T1000 (cell line): ENCODE measurements around the gene TXNDC5.

ENCODE experiments used
- DNase-seq: peaks from one replicate; lab custom pipeline; 2025; ENCODE audit warnings: mixed read lengths; lab: John Stamatoyannopoulos, UW

TXNDC5 gene

GRCh38 chr6:7910654-7911344, at the start of gene TXNDC5:
TXNDC5 (minus strand) TSS chr6:7910788; CDS start chr6:7910776, 12 bp downstream.
- peak; percentile 46 for DNase-seq

DNA sequence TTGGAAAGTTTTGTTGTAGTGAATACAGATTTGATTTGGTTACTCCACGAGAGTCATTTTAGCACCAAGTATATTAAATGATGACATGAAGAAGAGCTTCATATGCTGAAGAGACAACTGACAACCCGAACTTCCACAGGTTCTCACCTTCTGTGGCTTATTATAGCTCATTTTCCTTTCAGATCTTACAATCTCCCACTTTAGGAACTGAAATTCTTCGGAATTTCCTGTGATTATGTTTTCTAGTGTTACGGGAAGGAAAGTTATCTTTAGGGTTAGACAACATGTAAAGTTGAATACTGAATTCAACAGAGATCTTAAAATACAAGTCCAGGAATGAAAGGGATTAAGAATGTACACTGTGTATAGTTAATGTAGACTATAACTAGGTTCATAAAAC, 49.6 kb upstream of the TXNDC5 start:
- no peak for DNase-seq

DNA sequence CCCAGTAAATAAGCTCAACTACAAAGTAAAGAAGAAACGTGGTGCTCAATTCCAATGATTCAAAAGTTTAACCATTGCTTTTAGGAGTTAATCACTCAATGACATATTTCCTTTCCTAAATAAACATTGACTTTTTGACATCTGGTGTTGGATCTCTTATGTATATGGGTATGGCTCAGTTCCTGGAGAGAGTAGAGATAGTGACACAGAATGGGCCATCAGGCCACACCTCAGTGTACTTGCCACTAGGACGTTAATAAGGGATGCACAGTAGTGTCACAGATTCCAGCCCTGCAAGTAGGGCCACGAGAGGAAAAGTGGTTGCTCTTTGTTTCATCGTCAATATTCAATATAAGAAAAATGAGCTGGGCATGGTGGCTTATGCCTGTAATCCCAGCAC, 48.9 kb upstream of the TXNDC5 start:
- no peak for DNase-seq

- DNase-seq, result no peak
Measured at GRCh38 chr6:7958464-7958863, 47.9 kb upstream of the TXNDC5 start.

DNA sequence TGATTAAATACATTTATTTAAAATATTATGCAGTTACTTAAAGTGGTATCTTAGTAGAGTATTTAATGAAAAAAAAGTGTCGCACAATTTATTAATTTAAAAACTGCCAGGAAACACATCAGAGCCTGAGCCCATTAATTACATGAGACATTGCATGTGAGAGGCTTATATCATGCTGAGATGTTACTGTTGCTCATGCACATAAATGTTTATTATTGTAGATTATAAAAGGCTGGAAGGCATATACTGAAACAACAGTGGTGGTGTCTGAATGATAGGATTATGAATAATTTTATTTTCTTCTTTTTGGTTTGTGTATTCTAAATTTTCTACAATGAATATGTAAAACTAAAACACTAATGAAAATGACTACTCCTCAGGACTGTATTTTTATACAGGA, 45.7 kb upstream of the TXNDC5 start:
- no peak for DNase-seq

DNA sequence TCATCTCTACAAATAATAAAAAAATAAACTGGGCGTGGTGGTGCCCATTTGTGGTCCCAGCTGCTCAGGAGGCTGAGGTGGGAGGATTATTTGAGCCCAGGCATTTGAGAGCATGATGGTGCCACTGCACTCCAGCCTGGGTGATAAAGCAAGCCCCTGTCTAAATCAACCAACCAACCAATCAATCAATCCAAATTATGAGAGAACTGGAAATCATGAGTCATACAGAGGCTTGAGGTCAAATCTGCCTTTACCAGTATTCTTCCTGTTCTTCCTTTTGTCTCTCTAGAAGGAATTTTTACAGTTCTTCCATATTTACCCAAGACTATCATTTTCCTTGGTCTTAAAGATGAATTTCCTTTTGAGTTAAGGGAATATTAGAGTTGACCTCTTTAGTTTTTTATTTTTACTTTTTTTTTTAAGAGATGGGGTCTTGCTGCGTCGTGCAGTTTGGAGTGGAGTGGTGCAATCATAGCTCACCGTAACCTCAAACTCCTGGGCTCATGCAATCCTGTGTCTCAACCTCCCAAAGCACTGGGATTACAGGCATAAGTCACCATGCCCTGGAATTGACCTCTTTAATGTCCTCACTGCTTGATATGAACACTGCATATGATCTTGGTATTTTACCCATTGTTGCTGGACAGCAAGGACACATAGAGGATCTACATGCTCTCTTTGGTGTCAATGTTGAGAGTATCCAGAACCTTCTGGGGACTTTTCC, 44.1 kb upstream of the TXNDC5 start:
- no peak for DNase-seq

DNA sequence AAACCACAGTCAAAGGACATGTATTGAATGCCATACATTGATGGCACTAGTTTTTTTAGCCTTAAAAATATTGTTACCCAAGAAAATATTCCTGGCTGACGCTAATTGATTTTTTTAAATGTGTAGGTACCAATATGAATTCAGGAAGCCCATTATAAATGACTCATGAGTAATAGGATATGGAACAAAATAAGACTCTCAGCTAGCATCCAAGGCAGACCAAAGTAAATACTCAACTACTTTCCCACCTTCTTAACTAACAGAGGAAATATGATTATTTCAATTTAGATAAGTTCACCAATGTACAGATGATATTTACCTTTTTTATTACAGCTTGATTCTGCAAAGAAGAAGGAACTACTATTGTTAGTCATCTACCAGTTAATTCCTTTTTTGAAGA, 43.2 kb upstream of the TXNDC5 start:
- no peak for DNase-seq

DNA sequence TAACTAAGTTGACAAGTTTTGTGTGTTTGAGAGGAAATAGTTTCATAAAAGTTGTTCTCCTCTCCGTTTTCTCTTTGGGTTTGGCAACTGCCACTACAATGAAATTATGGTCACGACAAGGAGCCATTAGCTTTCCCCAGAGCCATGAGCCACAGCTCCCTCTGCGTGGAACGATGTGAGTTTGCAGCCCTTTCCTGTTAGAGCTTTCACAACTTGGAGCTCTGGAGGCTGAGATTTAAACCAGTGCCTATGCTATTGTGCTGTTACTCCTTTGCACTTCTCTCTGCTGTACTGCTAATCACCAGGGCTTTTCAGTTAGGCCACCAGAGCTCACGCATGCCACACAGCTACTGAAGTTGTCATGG, 29.3 kb upstream of the TXNDC5 start:
- DNase-seq, result no peak

GRCh38 chr6:7939184-7939863, 28.7 kb upstream of the TXNDC5 start:
- no peak for DNase-seq

DNA sequence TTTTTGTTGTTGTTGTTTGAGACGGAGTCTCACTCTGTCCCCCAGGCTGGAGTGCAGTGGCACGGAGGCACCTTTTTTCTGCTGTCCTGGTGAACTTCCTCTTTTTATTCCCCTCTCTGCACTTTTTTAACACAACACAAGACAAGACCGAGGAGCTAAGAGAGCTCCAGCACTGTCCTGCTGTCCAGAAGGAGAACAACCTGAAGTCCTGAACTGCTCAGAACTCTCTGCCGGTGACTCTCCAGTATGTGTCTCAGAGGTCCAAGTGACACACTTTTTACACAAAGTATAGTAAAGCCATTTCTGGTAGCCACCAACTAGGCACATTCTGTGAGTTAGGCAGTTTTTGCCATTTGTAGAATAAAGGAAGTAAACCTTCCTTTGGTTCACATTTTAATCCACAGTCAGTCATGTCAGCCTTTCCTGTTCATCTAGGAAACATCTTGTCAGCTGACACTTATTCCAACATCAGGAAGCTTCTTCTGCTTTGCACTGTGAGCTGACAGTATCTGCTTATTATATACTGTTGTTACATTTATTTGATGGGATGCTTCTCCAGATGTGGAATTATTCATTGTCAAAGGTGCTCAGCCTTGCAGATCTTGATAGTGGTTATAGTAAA, 28.1 kb upstream of the TXNDC5 start:
- DNase-seq, result no peak

GRCh38 chr6:7933794-7934193, 23.2 kb upstream of the TXNDC5 start:
- no peak for DNase-seq

GRCh38 chr6:7932625-7933024, 22.0 kb upstream of the TXNDC5 start:
- DNase-seq, result no peak

DNA sequence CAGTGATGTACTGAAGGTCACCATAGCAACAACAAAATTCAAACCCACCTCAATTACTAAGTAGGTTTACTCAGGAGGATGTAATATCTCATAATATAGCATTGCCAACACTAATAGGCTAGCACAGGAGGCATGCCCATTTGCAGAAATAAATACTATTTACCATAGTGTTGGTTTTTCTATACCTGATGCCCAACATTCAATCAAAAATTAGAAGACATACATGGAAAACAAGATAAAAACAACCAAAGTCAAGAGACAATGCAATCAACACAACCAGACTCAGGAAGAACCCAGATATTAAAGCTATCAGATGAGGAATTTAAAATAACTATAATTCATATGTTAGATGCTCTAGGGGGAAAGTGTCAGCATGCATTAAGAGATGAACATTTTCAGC, 14.3 kb upstream of the TXNDC5 start:
- no peak for DNase-seq

DNA sequence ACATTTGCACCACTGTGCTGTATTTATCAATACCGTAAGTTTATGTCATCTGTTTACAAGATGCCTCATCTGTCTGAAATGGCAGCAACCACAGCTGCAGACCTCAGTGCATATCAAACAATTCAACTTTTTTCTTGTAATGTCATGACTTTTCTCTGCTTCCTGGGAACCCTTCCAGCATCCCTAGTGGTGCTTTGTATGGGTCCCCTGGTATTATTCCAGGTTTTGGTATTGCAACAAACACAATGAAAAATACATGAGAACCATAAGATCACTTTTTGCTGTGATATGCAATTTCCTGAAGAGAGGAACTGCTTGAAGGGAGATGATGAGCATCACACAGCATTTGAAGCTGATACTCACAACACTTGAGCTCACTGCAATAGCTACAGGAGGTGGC, 12.0 kb upstream of the TXNDC5 start:
- no peak for DNase-seq

DNA sequence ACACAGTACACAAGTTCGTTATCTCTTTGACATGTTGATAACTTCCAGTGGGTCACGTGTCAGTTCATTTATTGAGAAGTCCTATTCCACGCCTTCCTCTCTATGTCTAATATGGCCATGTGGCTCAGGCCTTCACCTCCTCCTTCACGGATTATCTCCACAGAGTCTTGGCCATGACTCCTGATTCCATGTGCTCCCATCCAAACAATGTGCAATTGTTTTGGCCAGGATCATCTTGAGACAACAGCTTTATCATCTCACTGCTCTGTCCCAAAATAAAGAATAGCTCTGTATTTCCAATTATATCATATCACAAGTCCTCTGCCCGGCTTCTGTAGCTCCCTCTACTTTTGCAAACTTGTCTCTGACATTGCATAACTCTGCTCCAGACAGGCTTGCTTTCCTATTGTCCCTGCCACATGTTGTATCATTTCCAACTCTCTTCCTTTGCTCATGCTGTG, 11.1 kb upstream of the TXNDC5 start:
- DNase-seq, result no peak

DNA sequence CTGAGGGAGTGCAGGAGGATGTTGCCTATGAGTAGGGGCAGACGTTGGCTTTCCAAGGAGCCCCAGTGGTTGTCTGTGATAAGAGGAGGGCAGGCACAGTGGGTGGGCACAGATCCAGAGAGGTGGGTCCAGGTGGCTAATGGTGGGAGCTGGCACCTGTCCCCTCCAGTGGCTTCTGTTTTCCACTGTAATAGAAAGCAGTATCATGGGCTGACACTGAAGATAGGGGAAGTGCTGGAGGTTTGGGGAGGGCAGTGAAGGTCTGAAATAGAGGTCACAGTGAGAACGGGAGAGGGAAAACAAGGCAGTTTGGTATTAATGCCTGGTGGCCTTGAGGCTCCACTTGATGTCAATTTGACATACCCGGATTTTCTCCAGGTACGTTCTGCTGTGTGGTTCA, 10.5 kb upstream of the TXNDC5 start:
- DNase-seq, result no peak

DNA sequence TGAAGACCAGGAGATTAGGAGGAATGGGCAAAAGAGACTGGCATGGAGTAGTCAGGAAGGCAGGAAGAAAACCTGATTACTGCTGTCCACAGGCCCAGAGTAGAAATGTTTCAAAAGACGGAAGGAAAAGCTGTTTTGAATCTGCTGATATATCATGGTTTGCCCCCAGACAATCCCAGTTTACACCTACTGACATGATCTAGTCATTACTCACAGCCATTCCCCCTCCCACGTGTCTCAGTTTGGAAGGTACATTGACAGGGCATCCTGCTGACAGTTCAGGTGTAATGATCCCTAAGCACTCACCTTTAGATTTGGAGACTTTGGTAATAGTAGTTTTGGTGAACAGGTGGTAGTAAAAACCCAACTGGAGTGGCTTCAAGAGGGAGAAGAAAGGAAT, 9.8 kb upstream of the TXNDC5 start:
- DNase-seq, result no peak

GRCh38 chr6:7919871-7920270, 9.3 kb upstream of the TXNDC5 start:
- DNase-seq, result no peak

- no peak for DNase-seq
Measured at GRCh38 chr6:7918403-7918802, 7.8 kb upstream of the TXNDC5 start.

- no peak for DNase-seq
Measured at GRCh38 chr6:7917729-7918128, 7.1 kb upstream of the TXNDC5 start.

DNA sequence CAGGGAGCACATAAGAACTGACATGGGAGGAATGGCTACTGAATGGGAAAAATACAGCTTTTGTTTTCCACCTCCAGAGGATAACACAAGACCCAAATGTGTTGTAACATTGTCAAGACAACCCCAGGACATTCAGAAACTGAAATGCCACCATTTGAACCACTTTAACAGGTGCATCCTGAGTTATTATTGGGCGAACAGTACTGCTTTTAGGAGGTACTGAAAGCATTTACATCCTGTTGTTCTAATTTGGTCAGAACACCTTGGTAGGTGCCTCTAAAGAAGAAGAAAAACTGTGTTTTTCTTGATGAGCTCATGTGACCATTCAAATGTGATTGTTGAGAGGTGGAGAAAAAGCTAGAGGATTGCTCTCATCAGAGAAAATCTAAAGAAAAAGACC, 6.4 kb upstream of the TXNDC5 start:
- DNase-seq, result no peak

DNA sequence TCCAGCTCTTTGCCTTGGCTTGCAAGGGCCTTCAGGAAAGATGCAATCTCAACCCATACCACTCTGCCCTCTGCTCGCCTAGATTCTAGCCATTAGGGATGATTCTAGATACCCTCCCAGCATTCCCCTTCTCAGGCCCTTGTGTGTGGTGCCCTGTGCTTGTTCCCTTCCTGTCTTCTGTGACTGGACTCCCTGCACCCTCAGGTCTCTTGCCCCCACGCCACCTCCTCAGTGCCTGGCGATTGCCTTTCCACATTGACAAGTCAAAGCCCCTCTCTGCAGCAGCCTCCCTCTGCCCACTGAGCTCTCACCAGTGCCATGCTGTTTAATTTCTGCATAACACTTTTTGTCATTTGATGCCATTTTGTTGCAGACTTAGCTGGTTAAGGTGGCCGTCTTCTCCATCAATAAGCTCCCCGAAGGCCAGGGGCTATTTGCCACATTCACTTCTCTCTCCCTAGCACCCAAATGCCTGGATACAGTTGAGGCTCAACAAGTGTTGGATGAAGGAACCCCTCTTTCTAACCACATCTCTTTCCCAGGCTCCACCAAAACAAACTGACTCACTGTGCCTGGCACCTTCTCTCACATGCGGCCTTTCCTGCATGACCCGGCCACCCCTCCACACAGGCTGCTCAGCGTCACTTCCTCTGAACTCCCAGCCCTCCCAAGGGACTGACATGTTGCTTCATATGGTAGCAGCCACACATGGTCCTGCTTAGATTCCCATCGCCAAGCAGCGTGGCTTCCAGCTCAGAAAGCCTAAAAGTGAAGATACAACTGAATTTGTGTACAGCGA, 4.6 kb upstream of the TXNDC5 start:
- DNase-seq, result no peak
